ENCODE measurements around the gene KDM5D.

Gene KDM5D

GRCh38 chrY:19744381-19745378, at the start of gene KDM5D:
Gene KDM5D, minus strand, starts transcription at chrY:19744726. Its CDS starts 192 bp downstream, at chrY:19744534.
- Histone ChIP-seq H3K9ac (ENCODE audit: low read length) (no peak within 1 kb of the TSS), H3K4me1 (ENCODE audit: control insufficient read depth, insufficient read depth, low read length) (no peaks in the 10 kb centered on the region), H3K27me3 (ENCODE audit: control insufficient read depth, insufficient read depth, low read length) (no peaks in the 10 kb centered on the region), H3K27ac (ENCODE audit: low read depth, low read length) (no peak within 1 kb of the TSS), H3K36me3 (ENCODE audit: control insufficient read depth, insufficient read depth, low read length) (no peaks in the 10 kb centered on the region), H3K4me3 (ENCODE audit: low read length) (no peak within 1 kb of the TSS)

GRCh38 chrY:19768375-19768774, 23.8 kb upstream of the KDM5D start:
- no peaks in the 10 kb centered on the region for H3K36me3 ChIP-seq (ENCODE audit: control insufficient read depth, insufficient read depth, low read length)
- H3K4me3 ChIP-seq (ENCODE audit: low read length): no peak overlapping the region
- H3K27ac ChIP-seq (ENCODE audit: low read depth, low read length): no peak overlapping the region
- no peak overlapping the region for H3K9ac ChIP-seq (ENCODE audit: low read length)
- no peaks in the 10 kb centered on the region for H3K4me1 ChIP-seq (ENCODE audit: control insufficient read depth, insufficient read depth, low read length)
- no peaks in the 10 kb centered on the region for H3K27me3 ChIP-seq (ENCODE audit: control insufficient read depth, insufficient read depth, low read length)

GRCh38 chrY:19743331-19743730, 1.2 kb downstream of the KDM5D start:
- H3K27ac ChIP-seq (ENCODE audit: low read depth, low read length): no peak overlapping the region
- H3K4me3 ChIP-seq (ENCODE audit: low read length): no peak overlapping the region

GRCh38 chrY:19742153-19742552, 2.4 kb downstream of the KDM5D start:
- Histone ChIP-seq H3K27ac (ENCODE audit: low read depth, low read length) (no peak overlapping the region), H3K36me3 (ENCODE audit: control insufficient read depth, insufficient read depth, low read length) (no peaks in the 10 kb centered on the region), H3K4me3 (ENCODE audit: low read length) (no peak overlapping the region), H3K4me1 (ENCODE audit: control insufficient read depth, insufficient read depth, low read length) (no peaks in the 10 kb centered on the region), H3K27me3 (ENCODE audit: control insufficient read depth, insufficient read depth, low read length) (no peaks in the 10 kb centered on the region), H3K9ac (ENCODE audit: low read length) (no peak overlapping the region)

More at GRCh38 chrY:19743331-19743730, 1.2 kb downstream of the KDM5D start:
- Histone ChIP-seq H3K4me1 (ENCODE audit: control insufficient read depth, insufficient read depth, low read length) (no peaks in the 10 kb centered on the region), H3K36me3 (ENCODE audit: control insufficient read depth, insufficient read depth, low read length) (no peaks in the 10 kb centered on the region), H3K9ac (ENCODE audit: low read length) (no peak overlapping the region), H3K27me3 (ENCODE audit: control insufficient read depth, insufficient read depth, low read length) (no peaks in the 10 kb centered on the region)

GRCh38 chrY:19734425-19734824, 10.1 kb downstream of the KDM5D start:
- Histone ChIP-seq H3K36me3 (ENCODE audit: control insufficient read depth, insufficient read depth, low read length) (no peaks in the 10 kb centered on the region), H3K27ac (ENCODE audit: low read depth, low read length) (no peak overlapping the region), H3K4me3 (ENCODE audit: low read length) (no peak overlapping the region), H3K27me3 (ENCODE audit: control insufficient read depth, insufficient read depth, low read length) (no peaks in the 10 kb centered on the region), H3K4me1 (ENCODE audit: control insufficient read depth, insufficient read depth, low read length) (no peaks in the 10 kb centered on the region), H3K9ac (ENCODE audit: low read length) (no peak overlapping the region)

- Histone ChIP-seq H3K4me3 (ENCODE audit: low read length) (no peak overlapping the region), H3K4me1 (ENCODE audit: control insufficient read depth, insufficient read depth, low read length) (no peaks in the 10 kb centered on the region), H3K27me3 (ENCODE audit: control insufficient read depth, insufficient read depth, low read length) (no peaks in the 10 kb centered on the region), H3K9ac (ENCODE audit: low read length) (no peak overlapping the region), H3K27ac (ENCODE audit: low read depth, low read length) (no peak overlapping the region), H3K36me3 (ENCODE audit: control insufficient read depth, insufficient read depth, low read length) (no peaks in the 10 kb centered on the region)
These were observed 26.6 kb downstream of the KDM5D start for GRCh38 chrY:19717950-19718349.

- no peak overlapping the region for H3K4me3 ChIP-seq (ENCODE audit: low read length)
- H3K27me3 ChIP-seq (ENCODE audit: control insufficient read depth, insufficient read depth, low read length): no peaks in the 10 kb centered on the region
- H3K9ac ChIP-seq (ENCODE audit: low read length): no peak overlapping the region
- H3K4me1 ChIP-seq (ENCODE audit: control insufficient read depth, insufficient read depth, low read length): no peaks in the 10 kb centered on the region
- no peaks in the 10 kb centered on the region for H3K36me3 ChIP-seq (ENCODE audit: control insufficient read depth, insufficient read depth, low read length)
- H3K27ac ChIP-seq (ENCODE audit: low read depth, low read length): no peak overlapping the region
These were observed 27.4 kb downstream of the KDM5D start for GRCh38 chrY:19717146-19717545.

- Histone ChIP-seq H3K4me1 (ENCODE audit: control insufficient read depth, insufficient read depth, low read length) (no peaks in the 10 kb centered on the region), H3K27ac (ENCODE audit: low read depth, low read length) (no peak overlapping the region), H3K36me3 (ENCODE audit: control insufficient read depth, insufficient read depth, low read length) (no peaks in the 10 kb centered on the region), H3K27me3 (ENCODE audit: control insufficient read depth, insufficient read depth, low read length) (no peaks in the 10 kb centered on the region), H3K9ac (ENCODE audit: low read length) (no peak overlapping the region), H3K4me3 (ENCODE audit: low read length) (no peak overlapping the region)
These were observed 29.3 kb downstream of the KDM5D start for GRCh38 chrY:19715226-19715625.

GRCh38 chrY:19713430-19713829, 31.1 kb downstream of the KDM5D start:
- Histone ChIP-seq H3K27me3 (ENCODE audit: control insufficient read depth, insufficient read depth, low read length) (no peaks in the 10 kb centered on the region), H3K4me1 (ENCODE audit: control insufficient read depth, insufficient read depth, low read length) (no peaks in the 10 kb centered on the region), H3K27ac (ENCODE audit: low read depth, low read length) (no peak overlapping the region), H3K9ac (ENCODE audit: low read length) (no peak overlapping the region), H3K4me3 (ENCODE audit: low read length) (no peak overlapping the region), H3K36me3 (ENCODE audit: control insufficient read depth, insufficient read depth, low read length) (no peaks in the 10 kb centered on the region)

GRCh38 chrY:19706273-19706672, 38.3 kb downstream of the KDM5D start:
- Histone ChIP-seq H3K27ac (ENCODE audit: low read depth, low read length) (no peak overlapping the region), H3K9ac (ENCODE audit: low read length) (no peak overlapping the region), H3K4me1 (ENCODE audit: control insufficient read depth, insufficient read depth, low read length) (no peaks in the 10 kb centered on the region), H3K36me3 (ENCODE audit: control insufficient read depth, insufficient read depth, low read length) (no peaks in the 10 kb centered on the region), H3K27me3 (ENCODE audit: control insufficient read depth, insufficient read depth, low read length) (no peaks in the 10 kb centered on the region), H3K4me3 (ENCODE audit: low read length) (no peak overlapping the region)

- no peak overlapping the region for H3K9ac ChIP-seq (ENCODE audit: low read length)
- H3K27ac ChIP-seq (ENCODE audit: low read depth, low read length): no peak overlapping the region
- H3K4me3 ChIP-seq (ENCODE audit: low read length): no peak overlapping the region
- no peaks in the 10 kb centered on the region for H3K27me3 ChIP-seq (ENCODE audit: control insufficient read depth, insufficient read depth, low read length)
- H3K36me3 ChIP-seq (ENCODE audit: control insufficient read depth, insufficient read depth, low read length): no peaks in the 10 kb centered on the region
- H3K4me1 ChIP-seq (ENCODE audit: control insufficient read depth, insufficient read depth, low read length): no peaks in the 10 kb centered on the region
These were observed 46.0 kb downstream of the KDM5D start for GRCh38 chrY:19698495-19698894.

- Histone ChIP-seq H3K27ac (ENCODE audit: low read depth, low read length) (no peak overlapping the region), H3K9ac (ENCODE audit: low read length) (no peak overlapping the region), H3K4me1 (ENCODE audit: control insufficient read depth, insufficient read depth, low read length) (no peaks in the 10 kb centered on the region), H3K27me3 (ENCODE audit: control insufficient read depth, insufficient read depth, low read length) (no peaks in the 10 kb centered on the region), H3K4me3 (ENCODE audit: low read length) (no peak overlapping the region), H3K36me3 (ENCODE audit: control insufficient read depth, insufficient read depth, low read length) (no peaks in the 10 kb centered on the region)
These were observed 63.7 kb downstream of the KDM5D start for GRCh38 chrY:19680821-19681220.

Measured in rectal smooth muscle tissue (tissue), 1 donor.